Ureter (tissue), 1 donor: ENCODE measurements around the gene TBC1D9. TPM values are rescaled to one million over a fixed set of nuclear protein-coding genes. Genes with fewer than 3 reads are reported as not detected.

ENCODE experiments used
- DNase-seq: peaks from one replicate; pipeline ENCODE4 v3.0.0-alpha.2; 2020; ENCODE audit warnings: low spot score
- total RNA-seq: library from RNA; stranded (reverse); gene quantifications from one replicate; pipeline ENCODE4 v1.2.4, GENCODE V29; 2023
- donor health status: DM: yes; HTN: yes; CAD: no.

The TBC1D9 gene
- total RNA-seq, 1 donor from 2014 or later, result 64.3 TPM

DNA sequence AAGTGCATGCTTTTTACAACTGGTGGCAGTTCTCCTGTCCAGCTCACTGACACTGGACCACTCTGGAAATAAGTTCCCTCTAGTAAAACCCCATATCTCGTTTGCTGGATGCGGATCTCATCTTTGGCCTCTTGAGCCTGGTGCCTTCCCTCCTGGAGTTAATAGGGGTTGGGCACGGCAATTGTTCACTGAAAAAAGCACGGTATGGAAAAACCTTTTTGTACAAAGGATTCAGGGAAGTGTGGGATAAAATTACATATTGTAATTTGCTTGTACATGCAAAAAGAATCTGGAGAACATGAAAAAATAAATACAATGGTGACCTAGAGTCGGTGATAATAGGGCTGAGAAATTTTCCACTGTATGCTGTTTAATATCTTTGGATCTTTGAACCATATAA lies 30.6 kb downstream of the TBC1D9 start:
- no peak for DNase-seq

DNA sequence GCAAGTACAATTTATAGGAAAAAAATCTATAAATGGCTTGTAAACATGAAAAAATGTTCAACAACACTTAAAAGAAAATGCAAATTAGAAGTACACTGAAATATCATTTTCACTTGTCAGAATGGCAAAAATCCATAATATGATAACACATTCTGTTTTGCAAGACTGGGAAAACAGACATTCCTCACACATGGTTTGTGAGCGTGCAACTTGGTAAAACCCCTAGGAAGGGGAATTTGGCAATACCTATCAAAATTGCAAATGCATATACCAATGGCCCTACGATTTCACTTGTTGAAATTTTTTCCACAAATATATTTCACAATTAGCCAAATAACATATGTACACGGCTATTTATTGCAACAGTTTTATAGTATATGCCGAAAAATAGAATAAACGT lies 31.4 kb downstream of the TBC1D9 start:
- DNase-seq, result no peak

DNA sequence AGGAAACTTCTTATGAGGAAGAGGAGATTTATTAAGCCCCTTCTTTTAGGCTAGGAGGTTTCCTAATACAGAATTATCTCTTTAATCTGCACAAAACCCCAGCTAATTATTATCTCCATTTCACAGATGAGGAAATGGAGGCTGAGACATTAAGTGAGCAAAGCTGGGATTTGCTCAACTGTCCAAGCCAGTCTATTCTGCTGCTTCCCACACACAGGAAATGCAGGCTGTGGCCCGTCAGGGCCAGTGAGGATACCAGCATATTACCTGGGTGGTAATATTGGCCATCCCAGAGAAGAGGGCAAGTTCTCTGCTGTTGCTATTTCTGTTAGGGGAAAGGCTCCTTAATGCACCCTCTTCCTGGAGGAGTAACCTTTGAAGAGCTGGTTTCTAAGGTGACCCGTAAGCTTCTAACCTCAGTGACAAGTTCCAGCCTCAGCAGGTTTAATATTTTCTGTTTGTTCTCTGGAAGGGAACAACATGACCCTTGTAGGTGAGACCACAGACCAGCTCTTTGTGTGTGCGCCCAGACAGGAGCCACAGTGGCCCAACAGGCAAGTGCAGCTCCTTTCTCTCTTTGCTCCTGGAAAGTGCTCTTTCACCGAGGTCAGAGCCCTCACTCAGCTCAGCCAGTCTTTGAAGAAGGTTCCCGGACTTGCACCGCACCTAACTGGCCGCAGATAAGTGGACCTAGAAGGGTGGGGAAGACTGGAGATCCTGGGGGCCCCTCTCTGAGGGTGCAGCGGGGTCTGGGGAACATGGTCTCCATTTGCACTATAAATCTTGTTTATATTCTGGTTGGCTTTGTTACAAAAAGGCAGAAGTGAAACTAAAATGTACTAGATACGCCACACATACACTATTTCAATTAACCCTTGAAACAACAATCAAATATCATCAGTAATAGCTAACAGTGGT lies 35.5 kb downstream of the TBC1D9 start:
- DNase-seq, result no peak

DNA sequence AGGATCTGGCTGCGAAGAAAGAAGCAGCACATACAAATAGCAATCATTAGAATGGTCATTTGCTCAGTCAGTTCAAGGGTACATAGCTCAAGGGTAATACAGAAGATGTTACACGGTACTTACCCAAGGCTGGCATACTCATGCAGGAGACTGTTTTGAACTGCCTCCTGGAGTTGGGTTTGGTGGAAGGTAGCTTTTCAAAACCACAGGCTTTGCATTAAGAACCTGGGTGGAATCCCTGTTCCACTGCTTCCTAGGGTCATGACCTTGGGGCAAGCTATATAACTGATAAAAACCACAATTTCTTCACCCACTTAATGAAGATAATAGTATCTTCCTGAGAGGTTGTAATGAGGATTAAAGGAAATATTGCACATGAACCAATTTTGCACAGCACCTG lies 36.5 kb downstream of the TBC1D9 start:
- no peak for DNase-seq

DNA sequence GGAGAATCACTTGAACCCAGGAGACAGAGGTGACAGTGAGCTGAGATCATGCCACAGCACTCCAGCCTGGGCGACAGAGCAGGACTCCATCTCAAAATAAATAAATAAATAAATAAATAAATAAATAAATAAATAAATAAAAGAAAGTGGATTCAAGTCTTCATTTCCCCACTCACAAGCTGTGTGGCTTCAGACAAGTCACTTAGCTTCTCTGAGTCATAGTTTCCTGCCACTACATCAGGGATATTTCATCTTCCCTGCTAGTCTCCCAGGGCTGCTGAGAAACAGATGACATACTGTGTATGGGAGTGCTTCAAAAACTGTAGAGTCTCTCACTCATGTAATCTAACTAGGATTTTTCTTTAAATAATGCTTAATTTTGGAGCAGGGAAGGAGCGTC lies 37.2 kb downstream of the TBC1D9 start:
- no peak for DNase-seq

DNA sequence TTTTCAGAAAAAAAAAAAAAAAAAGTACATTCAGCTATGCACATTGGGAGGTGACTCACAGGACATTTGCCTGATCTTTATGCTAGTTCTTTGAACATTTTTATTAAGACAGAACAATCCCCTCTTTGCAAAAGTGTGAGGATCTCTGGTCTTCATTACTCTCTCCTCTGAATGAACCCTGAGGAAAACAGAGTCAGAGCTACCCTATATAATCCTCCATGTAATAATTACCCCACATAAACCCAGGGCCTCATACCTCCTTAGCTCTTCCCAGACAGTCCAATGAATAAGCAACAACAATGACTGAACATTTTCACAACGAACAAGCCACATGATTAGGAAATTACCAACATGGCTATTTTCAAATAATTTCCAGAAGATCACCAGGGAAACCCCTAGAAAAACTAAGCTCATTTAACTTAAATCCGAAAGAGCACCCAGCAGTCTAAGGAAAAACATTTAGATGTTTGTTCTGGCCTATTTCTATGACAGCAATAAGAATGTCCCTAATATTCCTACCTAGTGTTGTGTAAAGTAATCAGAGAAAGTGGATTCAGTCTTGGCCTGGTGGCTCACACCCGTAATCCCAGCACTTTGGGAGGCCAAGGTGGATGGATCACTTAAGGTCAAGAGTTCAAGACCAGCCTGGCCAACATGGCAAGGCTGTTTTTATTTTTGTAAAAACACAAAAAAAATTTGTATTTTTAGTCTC lies 37.8 kb downstream of the TBC1D9 start:
- no peak for DNase-seq

DNA sequence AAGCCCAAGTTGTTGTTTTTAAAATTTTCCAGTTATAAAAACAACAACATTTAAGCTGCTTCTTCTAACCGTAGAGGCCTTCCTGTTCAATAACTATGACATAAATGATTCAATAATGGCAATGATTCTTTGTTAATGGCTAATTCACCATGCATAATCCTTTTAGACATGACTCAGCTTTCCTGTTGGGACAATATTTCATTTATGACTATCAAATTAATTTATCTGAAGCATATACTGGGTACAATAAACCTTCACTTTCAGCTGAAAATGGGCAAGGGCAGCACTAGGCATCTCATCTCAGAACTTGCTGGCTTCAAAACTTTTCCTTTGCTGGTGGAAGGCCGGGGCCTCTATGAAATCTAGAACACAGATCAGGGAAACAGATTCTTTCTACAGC lies 38.9 kb downstream of the TBC1D9 start:
- DNase-seq, result no peak

DNA sequence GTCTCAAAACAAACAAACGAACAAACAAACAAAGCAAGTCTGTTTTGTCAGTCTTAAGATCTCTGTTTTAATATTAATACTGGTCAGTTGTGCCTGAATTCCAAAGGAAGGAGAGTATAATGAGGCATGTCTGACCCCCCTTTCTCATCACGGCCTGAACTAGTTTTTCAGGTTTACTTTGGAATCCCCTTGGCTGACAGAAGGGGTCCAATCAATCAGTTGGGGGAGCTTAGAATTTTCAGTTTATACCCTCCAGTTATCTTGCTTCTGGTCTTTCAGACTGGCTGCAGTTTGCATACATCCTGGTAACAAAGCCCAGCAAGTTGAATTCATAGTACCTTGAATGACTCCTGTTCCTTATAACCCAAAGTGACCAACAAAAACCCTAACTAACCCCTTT lies 41.1 kb downstream of the TBC1D9 start:
- no peak for DNase-seq

DNA sequence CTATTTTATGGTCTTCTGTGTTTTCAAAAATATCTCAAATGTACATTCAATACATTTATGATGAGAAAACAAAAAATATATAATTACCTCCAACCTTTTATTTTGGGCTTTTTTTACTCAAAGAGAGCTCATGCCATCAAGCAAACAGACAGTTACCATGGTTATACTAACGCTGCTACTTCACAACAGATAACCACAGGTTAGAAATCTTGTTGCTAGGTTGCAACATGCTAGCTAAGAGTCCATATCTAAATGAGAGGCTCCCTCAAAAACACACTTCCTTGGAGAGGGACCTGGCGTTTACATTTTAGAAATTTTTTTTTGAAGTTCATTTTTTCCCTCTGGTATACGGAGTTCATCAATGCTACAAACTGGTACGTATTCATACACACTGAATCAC lies 44.3 kb downstream of the TBC1D9 start:
- DNase-seq, result no peak

DNA sequence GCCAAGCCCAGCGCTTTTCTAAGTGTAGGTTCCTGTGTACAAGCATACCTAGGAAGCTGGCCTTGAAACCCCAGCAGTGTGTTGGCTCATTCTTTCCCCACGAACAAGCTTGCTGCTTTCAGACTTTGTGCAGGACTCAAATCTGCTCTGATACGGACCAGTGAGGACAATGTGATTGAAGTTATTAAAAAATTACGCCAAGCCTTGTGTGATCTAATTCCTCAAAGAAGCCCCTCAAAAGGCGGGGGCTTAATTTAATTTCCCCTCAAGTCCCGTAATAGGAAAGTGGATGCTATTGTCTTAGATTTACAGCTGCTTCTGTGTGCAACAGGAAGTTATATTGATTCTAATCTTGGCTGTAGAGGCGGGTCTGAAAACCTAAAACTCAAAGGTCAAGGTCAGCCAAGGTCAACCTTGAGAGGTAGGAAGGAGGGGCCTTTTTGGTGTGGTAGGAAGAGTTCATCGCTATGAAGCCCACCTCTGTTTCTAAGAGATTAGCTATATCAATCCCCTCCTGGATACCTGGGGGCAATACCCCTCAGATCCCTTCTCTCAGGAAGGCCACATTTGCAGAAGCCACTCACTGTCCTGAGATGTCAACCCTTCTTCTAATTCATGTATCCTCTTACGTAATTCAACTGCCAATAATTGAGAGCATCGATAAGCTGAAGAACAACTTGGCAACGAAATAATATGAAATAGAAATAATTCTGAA lies 45.1 kb downstream of the TBC1D9 start:
- no peak for DNase-seq

DNA sequence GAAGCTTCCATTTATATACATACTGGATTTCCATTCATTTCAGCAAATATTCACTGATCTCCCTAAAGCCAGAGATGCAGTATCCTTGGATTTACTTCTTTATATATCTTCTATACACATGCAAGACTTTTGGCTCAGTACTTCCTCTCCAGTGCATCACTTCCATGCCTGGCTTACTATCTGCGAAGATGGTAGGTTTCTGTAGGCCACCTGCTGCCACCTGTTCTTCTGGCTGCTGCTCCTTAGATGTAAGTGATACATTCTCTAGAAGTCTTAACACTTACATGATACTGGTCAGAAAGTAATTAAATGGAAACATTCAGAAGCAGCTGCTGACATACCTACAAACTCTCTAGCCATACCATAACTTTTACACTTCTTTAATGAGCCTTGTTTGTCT lies 48.9 kb downstream of the TBC1D9 start:
- no peak for DNase-seq

DNA sequence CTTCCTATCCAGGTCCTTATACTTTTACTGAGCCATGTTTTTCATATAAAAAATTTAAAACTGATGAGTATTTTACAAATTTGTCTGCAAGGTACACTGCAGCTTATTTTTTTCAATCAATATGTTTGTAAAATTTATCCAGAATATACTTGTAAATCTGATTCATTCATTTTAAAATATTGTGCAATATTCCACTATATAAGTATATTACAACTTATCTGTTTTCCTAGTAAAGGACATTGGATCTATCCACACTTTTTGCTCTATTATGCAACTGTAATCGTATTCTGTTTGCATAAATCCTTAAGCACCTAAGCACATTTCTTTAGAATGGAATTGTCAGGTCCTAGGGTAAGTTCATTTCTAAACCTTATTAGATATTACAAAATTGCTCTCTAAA lies 49.5 kb downstream of the TBC1D9 start:
- no peak for DNase-seq

DNA sequence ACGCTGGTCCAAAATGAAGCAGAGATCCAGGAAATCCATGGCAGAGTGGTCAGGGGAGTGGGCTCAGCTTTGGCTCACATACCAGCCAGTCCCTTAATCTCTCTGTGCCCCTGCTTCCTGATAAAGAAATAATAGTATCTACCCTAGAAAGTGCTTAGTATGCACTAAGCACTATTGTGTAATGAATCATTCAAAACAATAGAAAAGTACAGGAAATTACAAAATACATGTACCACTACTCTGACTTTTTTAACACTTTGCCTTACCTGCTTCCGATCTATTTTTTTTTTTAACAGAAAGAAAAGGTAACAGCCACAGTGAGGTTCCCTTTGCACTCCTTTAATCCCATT lies 49.9 kb downstream of the TBC1D9 start:
- DNase-seq, result no peak

DNA sequence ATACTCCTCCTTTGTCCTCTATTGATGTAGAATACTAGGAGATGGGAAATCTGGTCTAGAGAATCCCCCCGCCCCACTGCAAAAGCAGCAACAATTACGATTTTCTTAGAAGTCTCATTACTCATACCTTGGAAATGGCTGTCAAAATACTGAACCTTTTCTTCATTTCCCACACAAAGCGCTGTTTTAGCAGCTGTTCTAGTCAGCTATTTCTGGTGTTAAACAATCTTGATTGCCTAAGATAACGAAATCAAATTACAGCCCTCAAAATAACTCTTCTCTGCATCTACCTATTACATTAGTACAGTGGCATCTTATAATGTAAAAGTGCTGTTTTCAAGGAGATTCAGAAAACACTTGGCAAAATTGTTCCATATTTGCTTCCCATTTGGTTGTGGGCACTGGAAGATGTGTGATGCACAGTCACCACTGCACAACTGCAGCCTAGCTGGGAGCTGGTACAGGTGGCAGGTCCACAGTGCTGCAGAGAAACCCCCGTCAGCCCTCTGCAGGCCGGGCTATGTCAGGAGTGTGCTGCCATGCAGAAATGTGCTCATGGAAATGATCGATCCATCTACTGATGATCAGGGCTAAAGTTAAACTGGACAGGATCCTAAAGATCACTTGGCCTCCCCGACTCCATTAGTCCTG lies 50.4 kb downstream of the TBC1D9 start:
- no peak for DNase-seq

DNA sequence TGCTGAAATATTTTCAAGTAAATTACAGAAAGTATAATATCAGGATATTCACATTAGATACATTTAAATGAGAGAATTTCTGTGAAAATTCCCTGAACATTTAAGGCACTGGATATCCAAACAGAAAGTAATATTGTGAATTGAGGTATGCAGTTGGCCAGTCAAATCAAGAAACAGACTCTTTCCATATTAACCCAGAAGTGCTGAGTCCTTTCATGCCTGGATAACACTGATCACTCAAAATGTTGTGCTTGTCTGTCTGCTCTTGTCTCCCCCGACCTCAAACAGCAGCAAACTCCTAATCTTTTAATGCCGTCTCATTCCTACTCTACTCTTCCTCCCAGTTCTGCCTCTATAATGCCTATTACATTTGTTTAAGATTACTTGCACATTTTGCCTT lies 51.2 kb downstream of the TBC1D9 start:
- no peak for DNase-seq

DNA sequence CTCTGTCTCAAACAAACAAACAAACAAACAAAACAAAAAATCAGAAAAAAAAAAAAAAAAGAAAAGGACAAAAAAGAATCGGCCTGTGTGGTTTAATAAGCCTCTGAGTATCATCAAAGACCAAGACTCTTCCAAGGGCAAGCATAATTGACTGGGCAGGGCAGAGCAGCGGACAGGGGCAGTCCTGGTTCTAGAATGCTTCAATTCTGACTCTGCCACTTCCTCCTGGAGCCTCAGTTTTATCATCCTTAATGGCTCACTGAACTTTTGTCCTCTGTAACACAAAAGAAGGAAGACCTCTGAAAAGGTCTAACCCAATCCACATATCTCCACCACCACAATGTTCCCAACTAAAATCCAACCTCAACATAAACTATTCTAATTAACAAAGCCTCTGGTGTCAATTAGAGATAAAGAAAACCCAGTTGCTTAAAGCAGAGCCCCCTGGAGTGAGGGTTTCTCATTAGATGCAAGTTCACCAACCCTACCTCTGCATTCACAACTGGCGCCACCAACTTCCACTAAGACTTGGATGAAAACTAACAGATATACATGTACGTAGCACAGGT lies 51.7 kb downstream of the TBC1D9 start:
- DNase-seq, result no peak

DNA sequence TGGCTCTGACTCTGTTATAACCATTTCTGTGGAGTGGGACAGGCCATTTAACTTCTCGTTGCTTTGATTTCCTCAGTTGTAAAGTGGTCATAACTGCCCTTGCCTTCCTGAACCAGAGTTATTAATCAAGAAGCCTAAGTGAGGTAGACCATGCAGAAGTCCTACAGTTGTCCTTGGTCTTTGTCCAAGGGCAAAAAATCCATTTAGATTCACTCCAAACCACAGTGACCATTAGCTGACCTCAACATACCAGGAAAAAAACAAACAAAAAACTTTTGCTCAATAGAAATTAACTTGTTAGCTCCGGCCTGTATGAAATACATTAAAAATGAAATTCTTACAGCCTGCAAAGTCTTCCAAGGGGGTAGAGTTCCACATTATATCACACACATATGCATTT lies 52.7 kb downstream of the TBC1D9 start:
- DNase-seq, result no peak

DNA sequence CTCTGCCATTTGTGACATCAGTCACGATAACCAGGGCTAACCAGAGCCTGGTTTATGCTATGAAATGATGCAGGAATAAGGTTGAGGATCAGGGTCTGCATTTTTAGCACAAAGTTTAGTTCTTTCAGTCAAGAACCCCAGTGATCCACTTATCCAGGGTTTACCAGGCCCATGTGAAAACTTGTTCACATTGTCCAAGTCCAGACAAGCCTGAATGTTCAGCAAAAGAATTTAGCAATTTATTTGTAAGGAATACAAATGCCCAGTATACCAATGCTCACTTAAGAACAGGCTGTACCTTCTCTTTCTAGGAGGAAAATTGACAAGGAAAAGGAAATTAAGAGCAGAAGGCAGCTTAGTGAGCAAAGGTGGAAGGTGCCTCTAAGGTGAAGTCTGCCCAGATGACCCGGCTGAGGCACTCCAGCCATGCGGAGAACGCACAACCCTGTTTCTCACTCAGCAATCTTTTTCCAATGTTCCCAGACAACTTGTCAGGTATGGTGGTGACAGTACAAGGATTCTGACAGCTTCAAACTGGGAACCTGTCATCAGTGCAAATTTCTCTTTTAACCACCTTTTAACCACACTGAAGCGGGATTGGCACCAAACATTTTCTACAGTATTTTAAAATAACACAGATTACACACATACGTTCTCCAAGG lies 54.0 kb downstream of the TBC1D9 start:
- DNase-seq, result no peak

DNA sequence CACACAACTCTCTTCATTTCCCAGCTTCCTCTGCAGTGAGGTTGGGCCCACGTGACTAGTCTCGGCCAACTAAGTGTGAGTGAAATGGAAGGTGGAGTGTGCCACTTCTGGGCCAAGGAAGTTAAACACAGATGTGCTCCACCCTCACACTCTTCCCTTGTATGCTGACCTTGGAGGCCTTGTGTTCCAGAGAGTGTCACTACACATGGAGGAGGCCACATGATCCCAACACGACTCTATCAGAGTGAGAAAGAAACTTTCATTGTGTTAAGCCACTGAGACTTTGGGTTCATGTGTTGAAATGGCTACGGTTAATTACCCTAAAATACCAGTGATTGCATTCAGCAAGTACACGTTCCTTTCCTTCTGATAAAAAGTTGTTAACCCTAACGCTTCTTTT lies 55.1 kb downstream of the TBC1D9 start:
- no peak for DNase-seq

DNA sequence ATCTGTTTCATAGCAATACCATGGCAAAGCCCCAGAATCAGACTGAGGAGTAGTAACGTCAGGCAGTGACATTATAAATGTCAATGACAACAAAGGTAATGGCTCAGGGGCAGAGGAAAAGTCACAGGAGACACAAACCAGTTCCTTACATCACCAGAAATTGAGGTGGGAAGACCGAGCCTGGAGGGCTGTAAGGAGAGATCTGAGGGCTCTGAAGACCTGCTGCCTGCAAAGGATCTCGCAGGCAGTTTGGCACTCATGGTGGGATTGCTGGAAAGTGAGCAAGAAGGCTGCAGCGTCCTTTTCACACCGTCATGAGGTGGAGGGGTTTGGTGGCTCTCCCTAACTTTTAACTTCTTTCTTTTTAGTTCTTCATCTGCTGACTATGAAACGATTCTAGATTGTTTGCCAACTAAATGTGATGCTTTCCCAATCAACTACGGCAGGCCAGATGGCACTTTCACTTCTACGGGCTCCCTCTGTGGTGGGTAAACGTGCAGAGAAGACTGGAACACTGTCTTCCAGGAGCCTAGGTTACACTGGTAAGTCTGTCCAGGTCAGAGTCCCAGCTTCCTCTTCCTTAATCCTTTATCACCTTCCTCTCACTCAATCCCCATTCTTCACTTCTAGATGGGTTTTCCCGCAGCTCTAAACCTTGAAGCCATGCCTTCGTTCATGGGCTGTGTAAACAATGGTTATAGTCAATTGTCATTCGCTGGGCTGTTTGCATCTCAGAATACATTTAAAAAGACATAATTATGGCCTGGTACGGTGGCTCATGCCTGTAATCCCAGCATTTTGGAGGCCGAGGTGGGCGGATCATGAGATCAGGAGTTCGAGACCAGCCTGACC lies 58.2 kb downstream of the TBC1D9 start:
- DNase-seq, result no peak
